ENCODE measurements around the gene TCEA2. TPM values are rescaled to one million over a fixed set of nuclear protein-coding genes. Genes with fewer than 3 reads are reported as not detected.

TCEA2 gene
- total and polyA plus RNA-seq, 2 donors from 2014 or later = 53.8 to 90.9 TPM

GRCh38 chr20:64068386-64069208 is 5.6 kb downstream of the TCEA2 start:
- Histone ChIP-seq H3K4me3 (ENCODE audit: low read length in 3 of 3) (no peak overlapping the region), H3K9me3 (ENCODE audit: control insufficient read depth in 2 of 3, insufficient read depth in 1 of 3, low read length in 3 of 3) (no peaks in the 10 kb centered on the region), H3K27ac (ENCODE audit: low read depth in 2 of 2, low read length in 2 of 2) (no peak overlapping the region), H3K27me3 (ENCODE audit: control insufficient read depth, insufficient read depth, low read length) (no peaks in the 10 kb centered on the region), H3K9ac (ENCODE audit: low read length in 3 of 3) (no peak overlapping the region), H3K4me1 (ENCODE audit: control insufficient read depth in 2 of 3, insufficient read depth in 2 of 3, low read depth in 1 of 3, low read length in 3 of 3) (peaks cover 0 to 12% (median 6%) of the 10 kb centered on the region in 3 donors), H3K36me3 (ENCODE audit: control insufficient read depth in 2 of 3, insufficient read depth in 3 of 3, low read length in 3 of 3) (no peaks in the 10 kb centered on the region)
- intact Hi-C loops (cut with DNase I) = no loop called here
- FAIRE-seq (no peak), DNase-seq (no peak)
- no peak for TF ChIP-seq CTCF (IDR thresholded peaks at IDR 0.05; ENCODE audit: borderline replicate concordance, extremely low read depth, insufficient read depth)

DNA sequence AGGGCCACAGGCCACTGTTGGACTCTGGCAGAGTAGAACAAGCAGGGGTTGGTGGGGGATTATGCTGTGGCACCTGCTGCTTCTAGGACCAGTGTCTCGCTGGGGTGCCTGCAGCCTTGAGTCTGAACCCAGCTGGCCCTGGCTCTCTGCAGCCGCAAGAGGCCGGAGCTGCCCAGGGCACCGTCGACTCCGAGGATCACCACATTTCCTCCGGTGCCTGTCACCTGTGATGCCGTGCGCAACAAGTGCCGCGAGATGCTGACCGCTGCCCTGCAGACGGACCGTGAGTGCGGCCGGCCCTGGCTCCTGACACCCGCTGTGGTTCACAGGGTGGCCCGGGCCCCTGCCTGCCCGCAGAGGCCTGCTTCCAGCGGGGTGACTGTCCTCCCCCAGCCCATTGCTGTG is 6.2 kb downstream of the TCEA2 start:
- H3K9ac ChIP-seq (ENCODE audit: low read length in 3 of 3) = no peak overlapping the region
- FAIRE-seq (no peak), DNase-seq (no peak)
- no peak for TF ChIP-seq CTCF (IDR thresholded peaks at IDR 0.05; ENCODE audit: borderline replicate concordance, extremely low read depth, insufficient read depth)
- H3K4me3 ChIP-seq (ENCODE audit: low read length in 3 of 3) = no peak overlapping the region
- intact Hi-C loops (cut with DNase I) = no loop called here
- H3K4me1 ChIP-seq (ENCODE audit: control insufficient read depth in 2 of 3, insufficient read depth in 2 of 3, low read depth in 1 of 3, low read length in 3 of 3) = peaks cover 0 to 6% (median 4%) of the 10 kb centered on the region in 3 donors
- no peaks in the 10 kb centered on the region for H3K9me3 ChIP-seq (ENCODE audit: control insufficient read depth in 2 of 3, insufficient read depth in 1 of 3, low read length in 3 of 3)
- no peak overlapping the region for H3K27ac ChIP-seq (ENCODE audit: low read depth in 2 of 2, low read length in 2 of 2)
- no peaks in the 10 kb centered on the region for H3K27me3 ChIP-seq (ENCODE audit: control insufficient read depth, insufficient read depth, low read length)
- no peaks in the 10 kb centered on the region for H3K36me3 ChIP-seq (ENCODE audit: control insufficient read depth in 2 of 3, insufficient read depth in 3 of 3, low read length in 3 of 3)

DNA sequence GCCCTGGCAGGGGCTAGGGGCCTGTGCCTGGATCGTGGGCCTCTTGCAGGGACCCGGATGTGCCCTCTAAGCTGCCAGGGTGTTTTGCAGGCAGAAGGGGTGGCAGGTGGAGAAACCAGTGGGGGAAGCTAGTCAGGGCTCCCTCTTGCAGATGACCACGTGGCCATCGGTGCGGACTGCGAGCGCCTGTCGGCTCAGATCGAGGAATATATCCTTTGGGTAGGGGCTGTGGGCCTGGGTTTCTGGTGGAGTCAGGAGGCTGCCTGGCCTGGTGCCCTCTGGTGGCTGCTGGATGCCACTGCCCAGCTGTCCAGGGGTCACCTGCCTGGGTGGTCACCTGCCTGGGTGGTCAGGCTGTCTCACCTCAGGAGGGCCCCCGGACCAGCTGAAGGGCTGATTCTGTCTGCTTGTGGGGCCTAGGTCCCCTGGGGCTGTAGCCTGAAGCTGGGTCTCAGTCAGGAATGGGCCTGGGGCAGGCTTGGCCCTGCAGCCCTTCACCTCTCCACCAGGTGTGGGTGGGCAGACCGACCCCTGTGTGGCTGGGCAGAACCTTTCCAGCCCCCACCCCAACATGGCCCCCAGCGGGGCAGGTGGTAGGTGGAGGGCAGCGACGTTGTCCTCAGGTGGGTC is 6.7 kb downstream of the TCEA2 start:
- Histone ChIP-seq H3K9me3 (ENCODE audit: control insufficient read depth in 2 of 3, insufficient read depth in 1 of 3, low read length in 3 of 3) (no peaks in the 10 kb centered on the region), H3K9ac (ENCODE audit: low read length in 3 of 3) (no peak overlapping the region), H3K4me3 (ENCODE audit: low read length in 3 of 3) (no peak overlapping the region), H3K27me3 (ENCODE audit: control insufficient read depth, insufficient read depth, low read length) (no peaks in the 10 kb centered on the region), H3K4me1 (ENCODE audit: control insufficient read depth in 2 of 3, insufficient read depth in 2 of 3, low read depth in 1 of 3, low read length in 3 of 3) (peaks cover 0 to 4% (median 0%) of the 10 kb centered on the region in 3 donors), H3K27ac (ENCODE audit: low read depth in 2 of 2, low read length in 2 of 2) (no peak overlapping the region), H3K36me3 (ENCODE audit: control insufficient read depth in 2 of 3, insufficient read depth in 3 of 3, low read length in 3 of 3) (no peaks in the 10 kb centered on the region)
- intact Hi-C loops (cut with DNase I) = no loop called here
- peak; percentile 42 for TF ChIP-seq CTCF (IDR thresholded peaks at IDR 0.05; ENCODE audit: borderline replicate concordance, extremely low read depth, insufficient read depth)
- FAIRE-seq (no peak), DNase-seq (peak in 2 of 5 donors; percentile 62 to 78)

Data from kidney (tissue), 14 donors.